ENCODE data around the gene ADISSP.

GRCh38 chr20:3739926-3740451 is 27.6 kb downstream of the ADISSP start:
- TF ChIP-seq, protein P1, sequence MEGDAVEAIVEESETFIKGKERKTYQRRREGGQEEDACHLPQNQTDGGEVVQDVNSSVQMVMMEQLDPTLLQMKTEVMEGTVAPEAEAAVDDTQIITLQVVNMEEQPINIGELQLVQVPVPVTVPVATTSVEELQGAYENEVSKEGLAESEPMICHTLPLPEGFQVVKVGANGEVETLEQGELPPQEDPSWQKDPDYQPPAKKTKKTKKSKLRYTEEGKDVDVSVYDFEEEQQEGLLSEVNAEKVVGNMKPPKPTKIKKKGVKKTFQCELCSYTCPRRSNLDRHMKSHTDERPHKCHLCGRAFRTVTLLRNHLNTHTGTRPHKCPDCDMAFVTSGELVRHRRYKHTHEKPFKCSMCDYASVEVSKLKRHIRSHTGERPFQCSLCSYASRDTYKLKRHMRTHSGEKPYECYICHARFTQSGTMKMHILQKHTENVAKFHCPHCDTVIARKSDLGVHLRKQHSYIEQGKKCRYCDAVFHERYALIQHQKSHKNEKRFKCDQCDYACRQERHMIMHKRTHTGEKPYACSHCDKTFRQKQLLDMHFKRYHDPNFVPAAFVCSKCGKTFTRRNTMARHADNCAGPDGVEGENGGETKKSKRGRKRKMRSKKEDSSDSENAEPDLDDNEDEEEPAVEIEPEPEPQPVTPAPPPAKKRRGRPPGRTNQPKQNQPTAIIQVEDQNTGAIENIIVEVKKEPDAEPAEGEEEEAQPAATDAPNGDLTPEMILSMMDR (IDR thresholded peaks at IDR 0.05; ENCODE audit: low read length), result no peak
- TF ChIP-seq EZH2 (IDR thresholded peaks at IDR 0.05; ENCODE audit: borderline replicate concordance, low read length), result no peak

Measured in OCI-LY1 (cell line).